H9 (cell line): ENCODE data around the gene WNT8A. TPM values are rescaled to one million over a fixed set of nuclear protein-coding genes. Genes with fewer than 3 reads are reported as not detected.

Experiments
- DNase-seq: peaks from one replicate; pipeline ENCODE4 v3.0.0-alpha.2; 2017
- H2AFZ ChIP-seq: one replicate; pipeline ENCODE4 v1.6.1; 2013; ENCODE audit warnings: mild to moderate bottlenecking, low read length, control low read depth, moderate library complexity
- H2AK5ac ChIP-seq: 2 replicates; pipeline ENCODE4 v1.6.1; 2013; ENCODE audit warnings: low read length, control low read depth, mixed read lengths; ENCODE audit not compliant: insufficient read length
- H2BK120ac ChIP-seq: one replicate; pipeline ENCODE4 v1.6.1; 2013; ENCODE audit warnings: low read depth, mild to moderate bottlenecking, low read length, control low read depth, inconsistent platforms; ENCODE audit not compliant: poor library complexity, severe bottlenecking
- H2BK12ac ChIP-seq: 2 replicates; pipeline ENCODE4 v1.6.1; 2013; ENCODE audit warnings: low read length, control low read depth, mixed read lengths, low read depth; ENCODE audit not compliant: insufficient read length
- H2BK15ac ChIP-seq: 2 replicates; pipeline ENCODE4 v1.6.1; 2013; ENCODE audit warnings: low read depth, low read length, control low read depth
- H2BK20ac ChIP-seq: one replicate; pipeline ENCODE4 v1.6.1; 2013; ENCODE audit warnings: low read depth, mild to moderate bottlenecking, low read length, control low read depth, inconsistent platforms; ENCODE audit not compliant: poor library complexity, severe bottlenecking
- H2BK5ac ChIP-seq: 2 replicates; pipeline ENCODE4 v1.6.1; 2013; ENCODE audit warnings: low read length, control low read depth, mixed read lengths; ENCODE audit not compliant: insufficient read length
- H3K14ac ChIP-seq: 2 replicates; pipeline ENCODE4 v1.6.1; 2013; ENCODE audit warnings: low read length, control low read depth; ENCODE audit not compliant: insufficient read depth
- H3K18ac ChIP-seq: 2 replicates; pipeline ENCODE4 v1.6.1; 2013; ENCODE audit warnings: low read depth, mild to moderate bottlenecking, mixed read lengths, low read length, control low read depth; ENCODE audit not compliant: insufficient read length
- H3K23ac ChIP-seq: 2 replicates; pipeline ENCODE4 v1.6.1; 2013; ENCODE audit warnings: low read length, control low read depth, mixed read lengths, low read depth; ENCODE audit not compliant: insufficient read length
- H3K23me2 ChIP-seq: 2 replicates; pipeline ENCODE4 v1.6.1; 2013; ENCODE audit warnings: low read depth, mild to moderate bottlenecking, mixed read lengths, low read length, control low read depth; ENCODE audit not compliant: insufficient read length, poor library complexity, severe bottlenecking
- H3K27ac ChIP-seq: 2 replicates; pipeline ENCODE4 v1.5.1; 2013; ENCODE audit warnings: low read length, control low read depth, mixed read lengths, low read depth; ENCODE audit not compliant: insufficient read length
- H3K27me3 ChIP-seq: 2 replicates; pipeline ENCODE4 v1.6.1; 2013; ENCODE audit warnings: low read length, control low read depth, inconsistent platforms; ENCODE audit not compliant: insufficient read depth
- H3K4ac ChIP-seq: 2 replicates; pipeline ENCODE4 v1.6.1; 2013; ENCODE audit warnings: low read depth, mild to moderate bottlenecking, control low read depth, inconsistent platforms, low read length, moderate library complexity
- H3K4me1 ChIP-seq: 2 replicates; pipeline ENCODE4 v1.6.1; 2013; ENCODE audit warnings: low read length, control low read depth, inconsistent platforms; ENCODE audit not compliant: insufficient read depth
- H3K4me2 ChIP-seq: 2 replicates; pipeline ENCODE4 v1.6.1; 2013; ENCODE audit warnings: low read length, control low read depth, mixed read lengths; ENCODE audit not compliant: insufficient read length, insufficient read depth
- H3K56ac ChIP-seq: 2 replicates; pipeline ENCODE4 v1.6.1; 2013; ENCODE audit warnings: low read depth, mild to moderate bottlenecking, mixed read lengths, low read length, control low read depth; ENCODE audit not compliant: insufficient read length
- H3K79me1 ChIP-seq: 2 replicates; pipeline ENCODE4 v1.6.1; 2013; ENCODE audit warnings: low read depth, mild to moderate bottlenecking, moderate library complexity, low read length, control low read depth, inconsistent platforms; ENCODE audit not compliant: insufficient read depth, poor library complexity, severe bottlenecking
- H3K79me2 ChIP-seq: 2 replicates; pipeline ENCODE4 v1.6.1; 2013; ENCODE audit warnings: low read length, control low read depth, inconsistent platforms; ENCODE audit not compliant: insufficient read depth
- H3K9ac ChIP-seq: 2 replicates; pipeline ENCODE4 v1.6.1; 2013; ENCODE audit warnings: low read length, control low read depth, mixed read lengths; ENCODE audit not compliant: insufficient read length; ENCODE audit errors: extremely low read depth
- H3K9me3 ChIP-seq: one replicate; pipeline ENCODE4 v1.6.1; 2013; ENCODE audit warnings: low read depth, low read length, inconsistent platforms; ENCODE audit not compliant: control insufficient read depth
- H3T11ph ChIP-seq: one replicate; pipeline ENCODE4 v1.6.1; 2013; ENCODE audit warnings: mild to moderate bottlenecking, low read length, control low read depth, inconsistent platforms
- H4K20me1 ChIP-seq: one replicate; pipeline ENCODE4 v1.6.1; 2013; ENCODE audit not compliant: control insufficient read depth, insufficient read length, insufficient read depth
- H4K5ac ChIP-seq: 2 replicates; pipeline ENCODE4 v1.6.1; 2013; ENCODE audit warnings: low read depth, mild to moderate bottlenecking, mixed read lengths, low read length, control low read depth; ENCODE audit not compliant: insufficient read length
- H4K8ac ChIP-seq: replicated peaks from 2 replicates; pipeline ENCODE4 v1.6.1; 2013; ENCODE audit warnings: low read length, control low read depth, mixed read lengths, low read depth; ENCODE audit not compliant: insufficient read length
- H4K91ac ChIP-seq: 2 replicates; pipeline ENCODE4 v1.6.1; 2013; ENCODE audit warnings: low read depth, mild to moderate bottlenecking, moderate library complexity, mixed read lengths, low read length, control low read depth; ENCODE audit not compliant: insufficient read length
- H3K27ac Mint-ChIP-seq, 3 experiments: 2 replicates in 2 of 3; 3 replicates in 1 of 3; pipeline ENCODE4 v1.8.0; 2020 to 2021; ENCODE audit warnings: mixed read lengths in 3 of 3, mild to moderate bottlenecking in 1 of 3, moderate library complexity in 1 of 3
- H3K27me3 Mint-ChIP-seq: 2 replicates; pipeline ENCODE4 v1.8.0; 2021; ENCODE audit warnings: low read depth, mild to moderate bottlenecking, moderate library complexity, mixed read lengths
- H3K36me3 Mint-ChIP-seq, 3 experiments: 2 replicates in 2 of 3; 3 replicates in 1 of 3; pipeline ENCODE4 v1.8.0; 2020 to 2021; ENCODE audit warnings: low read depth in 3 of 3, mixed read lengths in 3 of 3; ENCODE audit not compliant: insufficient read depth in 1 of 3
- H3K4me1 Mint-ChIP-seq, 2 experiments: 2 replicates each; pipeline ENCODE4 v1.8.0; 2020; ENCODE audit warnings: mixed read lengths in 2 of 2
- H3K4me3 Mint-ChIP-seq, 2 experiments: 2 replicates in 1 of 2; 3 replicates in 1 of 2; pipeline ENCODE4 v1.8.0; 2020 to 2021; ENCODE audit warnings: mild to moderate bottlenecking in 2 of 2, mixed read lengths in 2 of 2, moderate library complexity in 1 of 2
- H3K9me3 Mint-ChIP-seq, 2 experiments: 2 replicates in 1 of 2; 3 replicates in 1 of 2; pipeline ENCODE4 v1.8.0; 2020; ENCODE audit warnings: mild to moderate bottlenecking in 2 of 2, mixed read lengths in 2 of 2, moderate library complexity in 1 of 2
- CTCF ChIP-seq: fragments of 200-600 bp; sonication (generic); conservative IDR thresholded peaks from 3 replicates; pipeline ENCODE4 v1.8.0; 2021; ENCODE audit warnings: antibody characterized with exemption, mild to moderate bottlenecking
- WGBS: extraction: QIAGEN DNeasy Blood & Tissue Kit; methylation state at CpG from one replicate; pipeline ENCODE4 v1.1.7; 2013; ENCODE audit warnings: missing lambda C conversion rate, low lambda C conversion rate, mixed read lengths; ENCODE audit not compliant: insufficient read length; ENCODE audit errors: extremely low coverage; 5-methylcytosine and 5-hydroxymethylcytosine counted together
- total RNA-seq: library from RNA; stranded (reverse); gene quantifications from 2 replicates; pipeline ENCODE4 v1.2.1, GENCODE V29; 2021

Gene WNT8A
- total RNA-seq, 1 experiment from 2014 or later: 0.33 TPM

GRCh38 chr5:138092301-138092700 lies 8.5 kb downstream of the WNT8A start:
- Histone ChIP-seq H4K20me1 (no peaks in the 10 kb centered on the region), H2AK5ac (no peak overlapping the region), H4K8ac (no peak overlapping the region), H3K27me3 (peaks cover 64% of the 10 kb centered on the region), H2BK12ac (no peak overlapping the region), H3K79me2 (no peaks in the 10 kb centered on the region), H3K4me2 (no peak overlapping the region), H3K79me1 (no peaks in the 10 kb centered on the region), H3K9me3 (no peaks in the 10 kb centered on the region), H2BK120ac (no peak overlapping the region), H3K56ac (no peak overlapping the region), H2BK20ac (no peak overlapping the region), H3K23me2 (no peaks in the 10 kb centered on the region), H3K27ac (no peak overlapping the region), H3K4ac (no peak overlapping the region), H4K5ac (no peak overlapping the region), H3K9ac (no peak overlapping the region), H3T11ph (no peak overlapping the region), H2BK15ac (no peak overlapping the region), H2AFZ (no peak overlapping the region), H4K91ac (no peak overlapping the region), H3K4me1 (peaks cover 11% of the 10 kb centered on the region; the same call in 1 of the 2 replicates), H3K14ac (no peak overlapping the region), H2BK5ac (no peak overlapping the region), H3K23ac (no peak overlapping the region), H3K18ac (no peak overlapping the region)
- peaks cover 93% of the 10 kb centered on the region for H3K27me3 Mint-ChIP-seq
- H3K27ac Mint-ChIP-seq: no peak overlapping the region
- peak overlapping the region; percentile 13 to 27; a peak in 1 of 5 replicates for H3K4me3 Mint-ChIP-seq
- H3K4me1 Mint-ChIP-seq: peaks cover 63% of the 10 kb centered on the region in 2 experiments
- no peaks in the 10 kb centered on the region; a peak in 1 of 5 replicates for H3K9me3 Mint-ChIP-seq
- no CpG with 5 or more reads among the region's 1 CpG for WGBS
- no peak for TF ChIP-seq CTCF
- H3K36me3 Mint-ChIP-seq: no peaks in the 10 kb centered on the region
- DNase-seq: no peak
